IgD-negative memory B cell (primary cell): ENCODE data around the gene FAM81B. TPM values are rescaled to one million over a fixed set of nuclear protein-coding genes. Genes with fewer than 3 reads are reported as not detected.

ENCODE experiments used
- H3K27ac Mint-ChIP-seq, 3 donors: one replicate each; pipeline ENCODE4 v1.8.0; 2020 to 2022; ENCODE audit warnings: mild to moderate bottlenecking in 3 of 3, mixed read lengths in 3 of 3, moderate library complexity in 1 of 3
- H3K27me3 Mint-ChIP-seq: one replicate; pipeline ENCODE4 v1.8.0; 2021; ENCODE audit warnings: mixed read lengths
- H3K36me3 Mint-ChIP-seq: one replicate; pipeline ENCODE4 v1.8.0; 2020; ENCODE audit warnings: mild to moderate bottlenecking, mixed read lengths
- H3K4me1 Mint-ChIP-seq, 3 donors: one replicate each; pipeline ENCODE4 v1.8.0; 2020 to 2022; ENCODE audit warnings: mixed read lengths in 3 of 3, mild to moderate bottlenecking in 1 of 3
- H3K4me3 Mint-ChIP-seq, 4 donors: one replicate each; pipeline ENCODE4 v1.8.0; 2020 to 2022; ENCODE audit warnings: mild to moderate bottlenecking in 4 of 4, mixed read lengths in 4 of 4, moderate library complexity in 3 of 4
- H3K9me3 Mint-ChIP-seq, 3 donors: one replicate each; pipeline ENCODE4 v1.8.0; 2020 to 2021; ENCODE audit warnings: mixed read lengths in 3 of 3, mild to moderate bottlenecking in 1 of 3
- polyA plus RNA-seq: library from polyadenylated mRNA; unstranded; fragments of 300-500 nt; fragmentation: Illumina TruSeq; gene quantifications from one replicate; pipeline ENCODE4 v1.2.3, GENCODE V29; 2021

The FAM81B gene
- polyA plus RNA-seq, 1 donor from 2014 or later = not detected

DNA sequence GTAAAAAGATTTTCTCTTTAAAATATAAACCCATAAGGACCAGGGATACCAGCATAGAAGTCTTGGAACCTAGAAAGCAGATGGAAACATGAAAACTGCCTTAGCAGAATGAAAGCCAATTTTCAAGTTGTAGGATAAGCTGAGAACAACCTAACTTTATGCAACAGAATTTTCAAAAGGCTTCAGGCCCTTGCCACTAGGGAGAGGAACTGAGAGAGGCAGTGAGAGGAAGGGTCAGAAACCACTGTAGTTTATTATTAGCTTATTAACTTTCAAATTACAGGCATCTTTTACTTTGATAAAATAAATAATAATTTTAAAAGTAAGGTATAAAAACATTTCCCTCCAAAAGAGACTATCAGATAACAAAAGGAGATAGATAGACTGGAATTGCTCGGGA lies 33.4 kb downstream of the FAM81B start:
- Mint-ChIP-seq H3K27me3 (no peaks in the 10 kb centered on the region), H3K9me3 (no peaks in the 10 kb centered on the region), H3K4me1 (no peaks in the 10 kb centered on the region), H3K36me3 (no peaks in the 10 kb centered on the region), H3K4me3 (no peak overlapping the region), H3K27ac (no peak overlapping the region)

DNA sequence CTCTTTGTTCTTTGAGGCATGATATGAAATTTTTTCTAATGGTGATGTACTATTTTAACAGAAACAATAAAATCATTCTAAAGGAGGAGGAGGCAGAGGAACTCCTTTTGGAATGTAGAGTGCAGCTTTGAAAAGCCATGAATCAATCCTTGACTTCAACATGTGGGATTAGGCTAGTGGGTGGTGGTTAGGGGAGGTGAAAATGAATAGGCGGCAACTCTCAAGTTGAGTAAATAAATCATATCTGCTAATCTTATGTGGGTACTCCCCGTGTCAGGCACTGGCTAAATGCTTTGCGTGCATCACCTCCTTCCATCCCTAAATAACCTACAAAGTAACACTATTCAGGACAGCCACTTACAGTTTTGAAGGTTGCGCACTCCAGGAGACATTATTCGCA lies 35.1 kb downstream of the FAM81B start:
- H3K27ac Mint-ChIP-seq = peak overlapping the region in 1 of 3 donors; percentile 18
- H3K4me1 Mint-ChIP-seq = no peaks in the 10 kb centered on the region
- no peaks in the 10 kb centered on the region for H3K9me3 Mint-ChIP-seq
- H3K36me3 Mint-ChIP-seq = no peaks in the 10 kb centered on the region
- H3K27me3 Mint-ChIP-seq = no peaks in the 10 kb centered on the region
- no peak overlapping the region for H3K4me3 Mint-ChIP-seq

DNA sequence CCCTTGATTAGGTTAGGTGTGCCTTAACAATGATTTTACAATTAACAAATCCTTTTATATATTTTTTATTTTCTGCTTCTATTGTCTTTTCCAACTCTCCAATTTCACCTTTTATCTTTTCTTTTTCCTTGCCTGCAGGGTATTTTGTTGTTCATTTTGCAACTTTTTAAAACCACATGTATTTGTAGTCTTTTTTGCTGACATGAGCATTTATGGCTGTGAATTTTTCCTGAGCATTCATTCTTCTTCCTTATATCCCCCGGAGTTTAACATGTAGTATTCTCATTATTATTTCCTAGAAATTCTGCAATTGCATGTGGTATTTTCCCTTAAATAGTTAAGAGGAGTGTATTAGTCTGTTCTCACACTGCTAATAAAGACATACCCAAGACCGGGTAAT lies 41.6 kb downstream of the FAM81B start:
- Mint-ChIP-seq H3K27ac (no peak overlapping the region), H3K4me3 (no peak overlapping the region), H3K4me1 (peaks cover 0 to 1% (median 0%) of the 10 kb centered on the region in 3 donors), H3K9me3 (peaks cover 0 to 9% (median 0%) of the 10 kb centered on the region in 3 donors), H3K27me3 (no peaks in the 10 kb centered on the region), H3K36me3 (peaks cover 2% of the 10 kb centered on the region)

DNA sequence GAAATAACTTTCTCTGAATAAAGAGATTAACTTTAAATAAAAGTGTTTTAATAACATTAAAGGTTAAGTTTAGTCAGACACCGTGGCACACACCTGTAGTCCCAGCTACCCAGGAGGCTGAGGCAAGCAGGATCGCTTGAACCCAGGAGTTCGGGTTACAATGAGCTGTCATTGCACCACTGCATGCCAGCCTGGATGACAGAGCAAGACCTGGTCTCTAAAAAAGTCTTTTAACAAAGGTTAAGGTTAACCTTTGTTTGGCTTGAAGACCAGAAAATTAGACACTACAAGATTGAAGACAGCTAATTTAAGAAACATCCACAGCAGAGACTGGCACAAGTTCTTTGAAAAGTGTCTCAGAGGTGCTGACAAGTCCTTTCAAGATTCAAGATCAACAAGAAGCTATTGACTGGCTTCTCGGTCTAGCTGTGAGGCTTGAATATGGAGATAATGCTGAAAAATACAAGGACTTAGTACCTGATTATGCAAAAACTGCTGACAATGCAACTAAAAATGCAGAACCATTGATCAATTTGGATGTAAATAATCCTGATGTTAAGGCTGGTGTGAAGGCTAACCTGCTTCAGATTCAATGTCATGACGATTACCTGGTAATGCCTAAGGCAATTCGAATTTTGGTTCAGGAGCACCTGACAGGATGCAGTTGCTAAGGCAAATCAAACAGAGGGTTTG lies 48.8 kb downstream of the FAM81B start:
- H3K4me3 Mint-ChIP-seq = no peak overlapping the region
- H3K27me3 Mint-ChIP-seq = peaks cover 5% of the 10 kb centered on the region
- no peaks in the 10 kb centered on the region for H3K36me3 Mint-ChIP-seq

DNA sequence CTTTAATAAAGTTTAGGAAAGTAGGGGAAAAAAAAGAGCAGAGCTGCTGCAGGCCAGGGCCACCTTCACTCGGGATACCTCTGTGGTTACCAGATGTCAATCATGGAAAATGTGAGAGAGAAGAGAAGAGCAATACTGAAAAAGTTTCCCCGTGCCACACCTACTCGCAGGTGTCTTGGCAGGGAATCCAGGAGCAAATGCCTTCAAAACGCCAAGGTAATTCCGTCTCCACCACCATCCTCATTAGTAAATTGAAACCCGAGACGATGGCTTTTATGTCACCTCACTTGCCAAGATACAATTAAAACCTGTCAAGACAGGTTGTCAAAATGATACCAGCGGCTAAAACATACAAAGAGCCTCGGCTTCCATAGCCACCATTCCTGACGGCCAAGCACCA lies 49.7 kb downstream of the FAM81B start:
- no peak overlapping the region for H3K4me3 Mint-ChIP-seq
- H3K27me3 Mint-ChIP-seq = peaks cover 5% of the 10 kb centered on the region
- no peaks in the 10 kb centered on the region for H3K4me1 Mint-ChIP-seq
- H3K36me3 Mint-ChIP-seq = peaks cover 3% of the 10 kb centered on the region
- no peak overlapping the region for H3K27ac Mint-ChIP-seq
- H3K9me3 Mint-ChIP-seq = peaks cover 0 to 5% (median 0%) of the 10 kb centered on the region in 3 donors

More for the DNA sequence above, 48.8 kb downstream of the FAM81B start:
- peaks cover 0 to 5% (median 0%) of the 10 kb centered on the region in 3 donors for H3K9me3 Mint-ChIP-seq
- no peak overlapping the region for H3K27ac Mint-ChIP-seq
- H3K4me1 Mint-ChIP-seq = no peaks in the 10 kb centered on the region

DNA sequence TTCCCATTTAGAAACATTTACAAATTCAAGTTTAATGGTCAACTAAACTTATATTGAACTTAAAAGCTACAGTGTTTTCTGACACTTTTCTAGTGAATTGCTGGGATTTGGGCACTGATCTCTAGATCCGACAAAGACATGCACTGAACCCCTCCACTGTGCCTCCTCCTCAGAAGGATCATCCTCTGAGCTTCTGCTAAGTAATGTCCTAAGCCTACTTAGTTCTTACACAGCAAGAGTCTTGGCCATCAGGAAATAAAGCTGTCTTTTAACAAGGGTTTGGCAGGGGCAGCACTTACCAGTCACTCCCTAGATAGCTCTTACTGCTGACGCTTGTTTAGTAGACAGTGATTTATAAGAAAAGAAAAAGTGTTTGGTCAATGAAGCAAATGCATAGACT lies 50.5 kb downstream of the FAM81B start:
- peaks cover 0 to 5% (median 0%) of the 10 kb centered on the region in 3 donors for H3K9me3 Mint-ChIP-seq
- H3K27me3 Mint-ChIP-seq = peaks cover 5% of the 10 kb centered on the region
- H3K36me3 Mint-ChIP-seq = peaks cover 3% of the 10 kb centered on the region
- no peak overlapping the region for H3K27ac Mint-ChIP-seq
- no peak overlapping the region for H3K4me3 Mint-ChIP-seq
- no peaks in the 10 kb centered on the region for H3K4me1 Mint-ChIP-seq

DNA sequence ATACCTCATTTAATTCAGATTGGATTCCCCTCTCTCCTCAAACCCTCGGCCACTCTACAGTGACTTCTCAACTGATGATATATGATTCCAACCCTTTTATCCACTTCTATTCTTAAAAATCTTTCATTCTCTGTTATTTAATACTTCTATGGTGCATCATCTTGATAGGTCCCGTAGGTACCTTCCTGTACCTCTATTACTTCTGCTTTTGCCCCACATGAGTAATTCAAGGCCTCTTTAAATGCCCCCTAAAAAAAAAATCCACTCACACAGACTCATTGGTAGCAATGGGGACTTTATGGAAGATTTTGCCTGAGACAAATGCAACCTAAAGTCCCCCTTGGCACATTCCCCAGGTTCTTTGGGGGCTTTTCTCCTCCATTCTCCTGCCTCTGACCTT lies 54.3 kb downstream of the FAM81B start:
- no peak overlapping the region for H3K27ac Mint-ChIP-seq
- peaks cover 0 to 5% (median 0%) of the 10 kb centered on the region in 3 donors for H3K9me3 Mint-ChIP-seq
- H3K4me1 Mint-ChIP-seq = no peaks in the 10 kb centered on the region
- H3K36me3 Mint-ChIP-seq = peaks cover 3% of the 10 kb centered on the region
- peaks cover 5% of the 10 kb centered on the region for H3K27me3 Mint-ChIP-seq
- no peak overlapping the region for H3K4me3 Mint-ChIP-seq

DNA sequence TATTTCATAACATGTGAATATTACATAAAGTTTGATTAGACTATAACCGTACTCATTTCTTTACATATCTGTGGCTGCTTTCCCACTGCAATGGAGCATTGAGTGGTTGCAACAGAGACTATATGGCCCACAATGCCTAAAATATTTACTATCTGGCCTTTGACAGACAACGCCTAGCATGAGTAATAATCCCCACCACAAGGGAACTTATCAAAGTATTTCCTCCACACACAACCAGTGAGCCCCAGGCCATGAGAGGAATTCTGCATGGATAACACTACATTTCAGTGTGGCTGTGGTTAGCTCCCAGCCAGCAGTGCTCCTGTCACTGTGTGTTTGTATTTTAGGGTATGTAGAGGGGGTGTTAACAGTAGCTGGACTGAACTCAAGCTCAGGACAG lies 54.8 kb downstream of the FAM81B start:
- H3K9me3 Mint-ChIP-seq = peaks cover 0 to 5% (median 0%) of the 10 kb centered on the region in 3 donors
- H3K4me1 Mint-ChIP-seq = no peaks in the 10 kb centered on the region
- no peaks in the 10 kb centered on the region for H3K27me3 Mint-ChIP-seq

DNA sequence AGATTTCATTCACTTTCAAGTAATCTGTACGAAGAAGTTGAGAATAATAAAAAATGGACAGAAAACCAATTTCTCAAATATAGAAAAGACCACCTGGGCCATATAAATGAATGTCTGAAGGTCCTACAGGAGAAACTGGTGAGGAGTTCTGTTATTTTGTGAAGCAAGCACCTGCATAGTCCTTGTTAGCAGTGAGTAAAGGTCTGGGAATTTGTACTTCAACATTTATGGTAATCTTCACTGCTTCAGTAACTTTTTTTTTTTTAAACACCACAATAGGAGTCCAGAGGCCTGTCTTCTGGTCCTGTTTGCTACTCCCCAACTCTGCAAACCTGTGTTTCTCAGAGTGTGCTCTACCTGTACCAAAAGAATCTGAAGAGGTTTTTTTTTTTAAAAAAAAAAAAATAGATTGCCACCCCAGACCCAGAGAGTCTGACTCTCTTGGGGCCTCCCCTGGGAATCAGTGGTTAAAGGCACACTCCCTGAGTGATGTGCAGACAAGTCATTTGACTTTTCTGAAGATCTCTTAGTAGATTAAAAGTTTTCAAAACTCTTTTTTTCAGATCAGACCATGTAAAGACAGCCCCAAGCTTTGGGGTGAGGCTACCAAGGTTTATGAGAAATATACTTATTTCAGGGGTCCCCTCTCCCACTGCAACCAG lies 55.5 kb downstream of the FAM81B start:
- peaks cover 3% of the 10 kb centered on the region for H3K36me3 Mint-ChIP-seq
- H3K9me3 Mint-ChIP-seq = peaks cover 0 to 5% (median 0%) of the 10 kb centered on the region in 3 donors
- no peaks in the 10 kb centered on the region for H3K4me1 Mint-ChIP-seq
- H3K27me3 Mint-ChIP-seq = no peaks in the 10 kb centered on the region
- H3K27ac Mint-ChIP-seq = no peak overlapping the region
- no peak overlapping the region for H3K4me3 Mint-ChIP-seq

More for the DNA sequence above, 54.8 kb downstream of the FAM81B start:
- H3K27ac Mint-ChIP-seq = no peak overlapping the region
- H3K4me3 Mint-ChIP-seq = no peak overlapping the region
- peaks cover 3% of the 10 kb centered on the region for H3K36me3 Mint-ChIP-seq

DNA sequence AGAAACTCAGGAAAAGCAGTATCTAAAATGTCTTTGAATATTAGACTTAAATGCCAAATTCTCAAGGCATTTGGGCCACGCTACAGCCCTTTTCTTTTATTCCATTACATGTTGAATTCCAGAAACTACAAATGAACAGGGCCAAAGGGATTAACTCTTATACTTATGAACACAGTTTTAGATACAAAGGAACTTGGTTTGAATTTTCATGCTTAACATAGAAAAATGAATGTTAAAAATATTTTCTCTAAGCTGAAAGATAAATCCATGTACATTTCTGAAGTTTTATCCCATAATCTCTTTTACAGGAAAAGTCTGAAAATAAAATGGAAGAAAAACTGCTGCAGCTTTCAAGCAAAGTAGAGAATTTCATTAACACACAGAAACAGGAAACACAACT lies 56.8 kb downstream of the FAM81B start:
- H3K27ac Mint-ChIP-seq = no peak overlapping the region
- no peak overlapping the region for H3K4me3 Mint-ChIP-seq

DNA sequence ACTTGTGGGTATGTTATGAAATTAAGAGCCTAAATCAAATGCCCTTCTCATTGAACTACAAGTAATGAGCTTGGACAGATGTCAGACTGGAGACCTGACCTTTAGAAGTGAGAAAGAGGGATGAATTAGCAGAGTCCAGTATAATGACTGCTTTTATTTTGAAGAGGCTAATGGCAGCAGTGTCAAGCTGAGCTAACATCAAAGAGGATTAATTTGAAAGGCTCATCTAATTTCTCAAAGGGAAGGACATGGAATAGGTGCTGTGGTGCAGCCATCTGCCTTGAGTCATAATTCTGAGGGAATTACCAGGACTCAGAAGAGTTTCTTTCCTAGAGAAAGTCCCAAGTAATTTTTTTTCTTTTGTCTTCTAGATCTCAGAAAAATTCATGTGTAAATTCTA lies 57.6 kb downstream of the FAM81B start:
- Mint-ChIP-seq H3K27ac (no peak overlapping the region), H3K36me3 (peaks cover 3% of the 10 kb centered on the region), H3K27me3 (no peaks in the 10 kb centered on the region), H3K9me3 (peaks cover 0 to 5% (median 0%) of the 10 kb centered on the region in 3 donors), H3K4me3 (no peak overlapping the region), H3K4me1 (no peaks in the 10 kb centered on the region)

More for the DNA sequence above, 56.8 kb downstream of the FAM81B start:
- Mint-ChIP-seq H3K4me1 (no peaks in the 10 kb centered on the region), H3K36me3 (peaks cover 3% of the 10 kb centered on the region), H3K27me3 (no peaks in the 10 kb centered on the region), H3K9me3 (peaks cover 0 to 5% (median 0%) of the 10 kb centered on the region in 3 donors)

DNA sequence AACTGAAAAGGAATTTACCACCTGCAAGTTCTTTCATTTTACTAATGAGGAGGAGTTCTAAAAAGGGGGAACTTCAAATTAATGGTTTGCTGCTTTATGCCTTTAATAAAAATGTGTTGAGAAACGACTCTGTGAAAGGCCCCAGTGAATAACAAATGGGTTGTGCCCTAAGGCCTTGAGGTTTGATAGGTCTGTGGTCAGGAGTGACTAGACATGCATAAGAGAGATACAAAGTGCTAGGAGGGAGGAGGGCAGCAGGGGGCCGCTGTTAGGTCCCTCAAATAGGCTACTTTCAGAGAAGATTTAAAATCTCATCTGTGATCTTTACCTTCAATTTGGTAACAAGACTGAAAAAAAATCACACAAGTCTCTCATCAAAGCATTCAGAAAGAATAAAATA lies 58.3 kb downstream of the FAM81B start:
- Mint-ChIP-seq H3K36me3 (peaks cover 4% of the 10 kb centered on the region), H3K27me3 (no peaks in the 10 kb centered on the region), H3K9me3 (no peaks in the 10 kb centered on the region), H3K4me3 (no peak overlapping the region), H3K4me1 (no peaks in the 10 kb centered on the region), H3K27ac (no peak overlapping the region)

DNA sequence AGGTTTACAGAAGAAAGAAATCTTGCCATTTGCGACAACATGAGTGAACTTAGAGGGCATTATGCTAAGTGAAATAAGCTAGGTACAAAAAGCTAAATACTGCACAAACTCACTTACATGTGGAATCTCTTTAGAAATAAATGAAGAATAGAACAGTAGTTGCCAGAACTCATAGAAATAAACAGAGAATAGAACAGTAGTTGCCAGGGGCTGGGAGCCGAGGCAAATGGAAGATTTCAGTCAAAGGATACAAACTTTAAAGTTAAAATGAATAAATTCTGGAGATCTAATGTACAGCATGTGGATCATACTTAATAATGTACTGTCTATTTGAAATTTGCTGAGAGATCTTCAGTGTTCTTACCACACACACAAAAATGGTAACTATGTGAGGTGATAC lies 63.4 kb downstream of the FAM81B start:
- Mint-ChIP-seq H3K4me3 (no peak overlapping the region), H3K4me1 (no peaks in the 10 kb centered on the region), H3K36me3 (peaks cover 7% of the 10 kb centered on the region), H3K9me3 (no peaks in the 10 kb centered on the region), H3K27me3 (no peaks in the 10 kb centered on the region), H3K27ac (no peak overlapping the region)

DNA sequence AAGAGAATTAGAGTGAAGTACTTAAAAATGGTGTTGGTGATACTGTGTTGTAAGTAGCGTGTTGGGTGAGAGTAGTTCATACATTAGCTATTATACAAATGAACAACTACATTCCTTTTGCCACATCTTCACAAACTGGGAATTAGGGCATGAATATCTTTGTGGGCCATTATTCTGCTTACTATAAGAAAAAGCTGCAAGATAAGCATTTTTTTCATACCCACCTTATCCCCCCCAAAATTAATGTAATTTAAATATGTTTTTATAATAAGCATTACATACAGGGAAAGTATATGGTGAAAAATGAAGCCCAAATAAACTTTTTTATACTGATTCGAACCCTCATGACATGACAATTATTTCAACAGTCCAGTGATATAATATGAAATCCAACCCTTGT lies 69.5 kb downstream of the FAM81B start:
- H3K4me1 Mint-ChIP-seq = no peaks in the 10 kb centered on the region
- no peak overlapping the region for H3K27ac Mint-ChIP-seq
- no peaks in the 10 kb centered on the region for H3K9me3 Mint-ChIP-seq
- peaks cover 15% of the 10 kb centered on the region for H3K36me3 Mint-ChIP-seq
- no peak overlapping the region for H3K4me3 Mint-ChIP-seq
- H3K27me3 Mint-ChIP-seq = no peaks in the 10 kb centered on the region

DNA sequence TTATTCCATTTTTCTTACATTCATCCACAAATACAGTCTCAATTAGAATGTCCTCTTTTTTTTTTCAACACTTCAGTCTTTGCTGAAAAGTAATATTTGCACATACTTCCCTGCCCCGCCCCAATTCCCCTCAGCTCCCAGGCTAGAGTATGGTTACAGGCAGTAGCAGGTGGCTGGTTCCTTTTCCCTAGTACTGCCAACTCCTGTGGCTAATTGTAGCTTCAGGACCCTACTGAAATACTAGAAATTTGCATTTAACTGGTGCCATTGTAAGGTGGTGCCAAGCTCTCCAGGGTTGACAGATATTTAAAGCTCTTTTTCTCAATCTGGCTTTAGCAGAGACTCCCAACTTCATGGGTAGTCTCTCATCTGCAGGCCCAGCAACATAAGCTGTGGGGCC lies 80.3 kb downstream of the FAM81B start:
- no peak overlapping the region for H3K4me3 Mint-ChIP-seq
- peak overlapping the region in 1 of 3 donors; percentile 71 for H3K27ac Mint-ChIP-seq

DNA sequence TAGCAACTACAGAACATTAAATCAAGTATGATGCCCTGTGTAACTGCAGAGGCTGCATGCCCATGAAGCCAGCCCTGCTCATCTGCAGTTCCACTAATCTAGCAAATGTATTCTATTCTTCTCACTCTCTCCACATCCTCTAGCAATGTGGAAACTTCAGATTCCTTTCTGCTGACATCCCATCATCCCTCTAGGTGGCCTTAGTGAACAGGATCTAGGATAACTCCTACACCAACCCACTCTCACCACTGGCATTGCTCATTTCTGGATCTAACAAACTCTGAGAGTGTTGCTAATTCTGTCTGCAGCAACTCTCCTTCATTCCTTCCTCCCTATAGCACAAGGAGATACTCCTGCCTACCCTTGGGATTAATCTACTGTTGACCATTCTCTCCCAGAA lies 80.8 kb downstream of the FAM81B start:
- Mint-ChIP-seq H3K27ac (no peak overlapping the region), H3K4me3 (no peak overlapping the region), H3K9me3 (no peaks in the 10 kb centered on the region), H3K4me1 (peaks cover 0 to 2% (median 2%) of the 10 kb centered on the region in 3 donors), H3K36me3 (peaks cover 25% of the 10 kb centered on the region), H3K27me3 (no peaks in the 10 kb centered on the region)

More for the DNA sequence above, 80.3 kb downstream of the FAM81B start:
- Mint-ChIP-seq H3K27me3 (no peaks in the 10 kb centered on the region), H3K36me3 (peaks cover 23% of the 10 kb centered on the region), H3K4me1 (peaks cover 0 to 2% (median 2%) of the 10 kb centered on the region in 3 donors), H3K9me3 (no peaks in the 10 kb centered on the region)
